Measurements from ENCODE around the gene SMIM23.

GRCh38 chr5:171744264-171744663, 41.4 kb upstream of the SMIM23 start:
- TF ChIP-seq, protein P1, sequence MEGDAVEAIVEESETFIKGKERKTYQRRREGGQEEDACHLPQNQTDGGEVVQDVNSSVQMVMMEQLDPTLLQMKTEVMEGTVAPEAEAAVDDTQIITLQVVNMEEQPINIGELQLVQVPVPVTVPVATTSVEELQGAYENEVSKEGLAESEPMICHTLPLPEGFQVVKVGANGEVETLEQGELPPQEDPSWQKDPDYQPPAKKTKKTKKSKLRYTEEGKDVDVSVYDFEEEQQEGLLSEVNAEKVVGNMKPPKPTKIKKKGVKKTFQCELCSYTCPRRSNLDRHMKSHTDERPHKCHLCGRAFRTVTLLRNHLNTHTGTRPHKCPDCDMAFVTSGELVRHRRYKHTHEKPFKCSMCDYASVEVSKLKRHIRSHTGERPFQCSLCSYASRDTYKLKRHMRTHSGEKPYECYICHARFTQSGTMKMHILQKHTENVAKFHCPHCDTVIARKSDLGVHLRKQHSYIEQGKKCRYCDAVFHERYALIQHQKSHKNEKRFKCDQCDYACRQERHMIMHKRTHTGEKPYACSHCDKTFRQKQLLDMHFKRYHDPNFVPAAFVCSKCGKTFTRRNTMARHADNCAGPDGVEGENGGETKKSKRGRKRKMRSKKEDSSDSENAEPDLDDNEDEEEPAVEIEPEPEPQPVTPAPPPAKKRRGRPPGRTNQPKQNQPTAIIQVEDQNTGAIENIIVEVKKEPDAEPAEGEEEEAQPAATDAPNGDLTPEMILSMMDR (IDR thresholded peaks at IDR 0.05; ENCODE audit: low read length): no peak
- TF ChIP-seq EZH2 (IDR thresholded peaks at IDR 0.05; ENCODE audit: borderline replicate concordance, low read length): no peak
